Neural progenitor cell (in vitro differentiated cells): Measurements from ENCODE around the gene KLF8. TPM values are rescaled to one million over a fixed set of nuclear protein-coding genes. Genes with fewer than 3 reads are reported as not detected.

ENCODE experiments used
- DNase-seq: peaks from one replicate; pipeline ENCODE4 v3.0.0-alpha.2; 2016; ENCODE audit warnings: low spot score
- H2AFZ ChIP-seq: fragments of 200-600 bp; sonication (generic); replicated peaks from 2 replicates; pipeline ENCODE4 v1.6.1; 2016; ENCODE audit warnings: antibody characterized with exemption
- H3F3A ChIP-seq: fragments of 200-600 bp; sonication (generic); 2 replicates; pipeline ENCODE4 v1.6.1; 2016; ENCODE audit warnings: antibody characterized with exemption, low read depth
- H3K27ac ChIP-seq: fragments of 200-600 bp; sonication (generic); 2 replicates; pipeline ENCODE4 v1.5.1; 2016; ENCODE audit warnings: mild to moderate bottlenecking
- H3K27me3 ChIP-seq: fragments of 200-600 bp; sonication (generic); 2 replicates; pipeline ENCODE4 v1.6.1; 2016; ENCODE audit warnings: mild to moderate bottlenecking, moderate library complexity
- H3K36me3 ChIP-seq: fragments of 200-600 bp; sonication (generic); 2 replicates; pipeline ENCODE4 v1.5.1; 2016
- H3K4me1 ChIP-seq: fragments of 200-600 bp; sonication (generic); 2 replicates; pipeline ENCODE4 v1.6.1; 2016; ENCODE audit warnings: mixed run types
- H3K4me2 ChIP-seq: fragments of 200-600 bp; sonication (generic); 2 replicates; pipeline ENCODE4 v1.6.1; 2016
- H3K4me3 ChIP-seq: fragments of 200-600 bp; sonication (generic); 2 replicates; pipeline ENCODE4 v1.5.1; 2016
- H3K79me2 ChIP-seq: fragments of 200-600 bp; sonication (generic); 2 replicates; pipeline ENCODE4 v1.6.1; 2016; ENCODE audit warnings: low read depth
- H3K9ac ChIP-seq: fragments of 200-600 bp; sonication (generic); 2 replicates; pipeline ENCODE4 v1.6.1; 2016
- H3K9me3 ChIP-seq: fragments of 200-600 bp; sonication (generic); 2 replicates; pipeline ENCODE4 v1.5.1; 2016; ENCODE audit warnings: low read depth
- H4K20me1 ChIP-seq: fragments of 200-600 bp; sonication (generic); 2 replicates; pipeline ENCODE4 v1.6.1; 2016; ENCODE audit warnings: low read depth
- H3K27ac Mint-ChIP-seq: 3 replicates; pipeline ENCODE4 v1.8.0; 2021; ENCODE audit warnings: mixed read lengths
- H3K27me3 Mint-ChIP-seq: 2 replicates; pipeline ENCODE4 v1.8.0; 2022; ENCODE audit warnings: low read depth, mild to moderate bottlenecking, inconsistent platforms, moderate library complexity, mixed read lengths; ENCODE audit not compliant: insufficient read depth
- H3K36me3 Mint-ChIP-seq: 3 replicates; pipeline ENCODE4 v1.8.0; 2021; ENCODE audit warnings: mixed read lengths
- H3K4me1 Mint-ChIP-seq: 3 replicates; pipeline ENCODE4 v1.8.0; 2021; ENCODE audit warnings: mixed read lengths
- H3K4me3 Mint-ChIP-seq: 3 replicates; pipeline ENCODE4 v1.8.0; 2021; ENCODE audit warnings: mild to moderate bottlenecking, moderate library complexity, mixed read lengths
- H3K9me3 Mint-ChIP-seq: 3 replicates; pipeline ENCODE4 v1.8.0; 2020; ENCODE audit warnings: mixed read lengths
- CTCF ChIP-seq: fragments of 200-600 bp; sonication (generic); IDR thresholded peaks from 2 replicates; pipeline ENCODE4 v1.5.1; 2017; ENCODE audit warnings: antibody characterized with exemption, mild to moderate bottlenecking
- EZH2 ChIP-seq: fragments of 200-600 bp; sonication (generic); IDR thresholded peaks from 2 replicates; pipeline ENCODE4 v1.6.1; 2017; ENCODE audit warnings: antibody characterized with exemption, mild to moderate bottlenecking, moderate library complexity
- EZH2phosphoT487 ChIP-seq: fragments of 200-600 bp; sonication (generic); IDR thresholded peaks from 2 replicates; pipeline ENCODE4 v1.6.1; 2017; ENCODE audit warnings: antibody characterized with exemption
- total RNA-seq: library from RNA; depleted of rRNA; stranded (reverse); fragments of >200 nt; gene quantifications from 2 replicates; pipeline ENCODE4 v1.2.3, GENCODE V29; 2015; ENCODE audit warnings: low replicate concordance

KLF8 gene
- total RNA-seq, 1 donor from 2014 or later: 14.8 TPM

- Mint-ChIP-seq H3K27ac (no peak overlapping the region), H3K4me1 (no peaks in the 10 kb centered on the region), H3K4me3 (no peak overlapping the region), H3K36me3 (no peaks in the 10 kb centered on the region), H3K9me3 (no peaks in the 10 kb centered on the region), H3K27me3 (no peaks in the 10 kb centered on the region)
- Histone ChIP-seq H2AFZ (no peak overlapping the region), H3K79me2 (no peaks in the 10 kb centered on the region), H3K36me3 (no peaks in the 10 kb centered on the region), H3K4me1 (no peaks in the 10 kb centered on the region), H4K20me1 (no peaks in the 10 kb centered on the region), H3K9me3 (no peaks in the 10 kb centered on the region), H3K9ac (no peak overlapping the region), H3K4me2 (no peak overlapping the region), H3K27me3 (no peaks in the 10 kb centered on the region), H3F3A (no peaks in the 10 kb centered on the region), H3K27ac (no peak overlapping the region), H3K4me3 (no peak overlapping the region)
- TF ChIP-seq EZH2: no peak
- TF ChIP-seq CTCF: no peak
- no peak for TF ChIP-seq EZH2phosphoT487
- no peak for DNase-seq
These were observed 47.7 kb downstream of the KLF8 start for GRCh38 chrX:56279863-56280262.

DNA sequence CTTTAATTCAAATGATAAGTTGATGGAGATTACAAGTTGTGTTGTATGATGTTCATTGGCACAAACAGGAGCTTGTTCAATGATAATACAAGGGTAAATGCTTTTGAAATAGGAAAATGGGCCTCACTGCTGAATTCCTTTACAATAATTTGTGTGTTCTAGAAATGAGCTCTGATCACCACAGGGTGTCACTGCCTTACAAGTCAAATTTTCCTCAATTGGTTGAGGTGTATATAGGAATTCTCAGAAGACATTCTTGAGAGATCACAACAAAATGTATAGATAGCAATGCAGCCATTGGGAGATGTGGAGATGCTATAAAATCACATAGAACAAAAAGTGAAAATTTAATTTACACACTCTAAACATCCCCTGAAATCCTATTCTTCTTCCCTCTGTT lies 49.6 kb downstream of the KLF8 start:
- H2AFZ ChIP-seq: no peak overlapping the region

GRCh38 chrX:56284269-56284668 lies 52.1 kb downstream of the KLF8 start:
- H3K9me3 Mint-ChIP-seq: no peaks in the 10 kb centered on the region
- Histone ChIP-seq H3K4me3 (no peak overlapping the region), H3K4me1 (no peaks in the 10 kb centered on the region)

More for the DNA sequence above, 49.6 kb downstream of the KLF8 start:
- Histone ChIP-seq H3K4me2 (no peak overlapping the region), H4K20me1 (no peaks in the 10 kb centered on the region), H3K4me3 (no peak overlapping the region), H3K27me3 (no peaks in the 10 kb centered on the region), H3K27ac (no peak overlapping the region), H3K4me1 (no peaks in the 10 kb centered on the region), H3K9me3 (no peaks in the 10 kb centered on the region), H3K36me3 (no peaks in the 10 kb centered on the region), H3K79me2 (no peaks in the 10 kb centered on the region), H3F3A (no peaks in the 10 kb centered on the region), H3K9ac (no peak overlapping the region)
- DNase-seq: peak; percentile 7
- no peaks in the 10 kb centered on the region for H3K36me3 Mint-ChIP-seq
- no peaks in the 10 kb centered on the region for H3K27me3 Mint-ChIP-seq
- no peak overlapping the region for H3K4me3 Mint-ChIP-seq
- no peak for TF ChIP-seq EZH2
- peak; percentile 30 for TF ChIP-seq CTCF
- no peaks in the 10 kb centered on the region for H3K9me3 Mint-ChIP-seq
- H3K4me1 Mint-ChIP-seq: no peaks in the 10 kb centered on the region
- H3K27ac Mint-ChIP-seq: no peak overlapping the region

More at GRCh38 chrX:56284269-56284668, 52.1 kb downstream of the KLF8 start:
- Histone ChIP-seq H3K79me2 (no peaks in the 10 kb centered on the region), H2AFZ (no peak overlapping the region), H3F3A (no peaks in the 10 kb centered on the region), H3K4me2 (no peak overlapping the region), H3K9me3 (no peaks in the 10 kb centered on the region), H4K20me1 (no peaks in the 10 kb centered on the region), H3K27me3 (no peaks in the 10 kb centered on the region), H3K27ac (no peak overlapping the region), H3K36me3 (no peaks in the 10 kb centered on the region), H3K9ac (no peak overlapping the region)
- Mint-ChIP-seq H3K36me3 (no peaks in the 10 kb centered on the region), H3K27ac (no peak overlapping the region), H3K4me1 (no peaks in the 10 kb centered on the region), H3K4me3 (no peak overlapping the region), H3K27me3 (no peaks in the 10 kb centered on the region)
- DNase-seq: no peak
- TF ChIP-seq EZH2phosphoT487: no peak
- TF ChIP-seq CTCF: no peak
- TF ChIP-seq EZH2: no peak
